HEK293 (cell line): ENCODE results near the gene VWA5A.

Source experiments
- CTCF ChIA-PET: fragments of 350-600 bp; formaldehyde crosslinking; extraction: SDS; loops from one replicate; lab custom pipeline; 2021; ENCODE audit warnings: antibody characterized with exemption; lab: Yijun Ruan, JAX
- POLR2A ChIA-PET: fragments of 300-600 bp; formaldehyde crosslinking; extraction: SDS; loops from one replicate; lab custom pipeline; 2020; ENCODE audit warnings: antibody characterized with exemption, inconsistent platforms; lab: Yijun Ruan, JAX
- H3K27ac ChIP-seq: fragments of 200-500 bp; sonication (Bioruptor generic); 2 replicates; pipeline ENCODE4 v1.5.1; 2014; ENCODE audit warnings: low read depth, low read length, control low read depth, inconsistent platforms; ENCODE audit errors: extremely low read depth
- H3K36me3 ChIP-seq, 2 experiments: fragments of 200-500 bp in 1 of 2; sonication (Bioruptor generic) in 1 of 2; 1 replicate in 1 of 2; 2 replicates in 1 of 2; pipeline ENCODE4 v1.5.1; 2014 to 2017; ENCODE audit warnings: inconsistent platforms in 2 of 2, low read length in 2 of 2; ENCODE audit not compliant: control insufficient read depth in 2 of 2, insufficient read depth in 1 of 2
- H3K4me1 ChIP-seq: fragments of 200-500 bp; sonication (Bioruptor generic); 2 replicates; pipeline ENCODE4 v1.5.1; 2014; ENCODE audit warnings: mild to moderate bottlenecking, low read length, inconsistent platforms; ENCODE audit not compliant: control insufficient read depth, insufficient read depth
- H3K4me3 ChIP-seq: 2 replicates; pipeline ENCODE4 v1.5.1; 2011; ENCODE audit warnings: low read depth, mild to moderate bottlenecking, control low read depth, low read length, moderate library complexity
- H3K9me3 ChIP-seq: fragments of 200-500 bp; sonication (Bioruptor generic); 2 replicates; pipeline ENCODE4 v1.5.1; 2014; ENCODE audit warnings: low read depth, low read length, inconsistent platforms; ENCODE audit not compliant: control insufficient read depth, insufficient read depth
- AEBP2 ChIP-seq: fragments of 450-650 bp; formaldehyde crosslinking; IDR thresholded peaks from 2 replicates; pipeline ENCODE4 v1.5.1; 2016; ENCODE audit warnings: missing biosample characterization, missing genetic modification characterization, borderline replicate concordance
- CTCF ChIP-seq: fragments of 450-650 bp; formaldehyde crosslinking; IDR thresholded peaks from 2 replicates; pipeline ENCODE4 v1.5.1; 2016; ENCODE audit warnings: missing biosample characterization, missing genetic modification characterization
- EGR2 ChIP-seq: fragments of 450-650 bp; formaldehyde crosslinking; IDR thresholded peaks from 2 replicates; pipeline ENCODE4 v1.5.1; 2016; ENCODE audit warnings: low read depth, missing biosample characterization, missing genetic modification characterization
- GLIS1 ChIP-seq: fragments of 450-650 bp; formaldehyde crosslinking; IDR thresholded peaks from 2 replicates; pipeline ENCODE4 v1.5.1; 2016; ENCODE audit warnings: missing biosample characterization, missing genetic modification characterization
- PATZ1 ChIP-seq: fragments of 450-650 bp; formaldehyde crosslinking; IDR thresholded peaks from 2 replicates; pipeline ENCODE4 v1.5.1; 2016; ENCODE audit warnings: missing biosample characterization, missing genetic modification characterization
- SP7 ChIP-seq: fragments of 450-650 bp; formaldehyde crosslinking; IDR thresholded peaks from 2 replicates; pipeline ENCODE4 v1.5.1; 2016; ENCODE audit warnings: missing biosample characterization, missing genetic modification characterization
- TRIM28 ChIP-seq: IDR thresholded peaks from 2 replicates; pipeline ENCODE4 v1.6.1; 2011; ENCODE audit warnings: low read length, control low read depth, borderline replicate concordance
- ZFP3 ChIP-seq: fragments of 450-650 bp; formaldehyde crosslinking; IDR thresholded peaks from 2 replicates; pipeline ENCODE4 v1.5.1; 2016; ENCODE audit warnings: low read depth, missing biosample characterization, missing genetic modification characterization
- ZFP69B ChIP-seq: fragments of 450-650 bp; formaldehyde crosslinking; IDR thresholded peaks from 2 replicates; pipeline ENCODE4 v1.5.1; 2016; ENCODE audit warnings: missing biosample characterization, missing genetic modification characterization
- ZNF169 ChIP-seq: fragments of 450-650 bp; formaldehyde crosslinking; IDR thresholded peaks from 2 replicates; pipeline ENCODE4 v1.5.1; 2016; ENCODE audit warnings: missing biosample characterization, missing genetic modification characterization
- ZNF184 ChIP-seq: fragments of 450-650 bp; IDR thresholded peaks from 2 replicates; pipeline ENCODE4 v1.5.1; 2018; ENCODE audit warnings: missing biosample characterization, mild to moderate bottlenecking, missing genetic modification characterization
- ZNF266 ChIP-seq: fragments of 450-650 bp; formaldehyde crosslinking; IDR thresholded peaks from 2 replicates; pipeline ENCODE4 v1.5.1; 2016; ENCODE audit warnings: missing biosample characterization, missing genetic modification characterization, low read depth
- ZNF292 ChIP-seq: fragments of 450-650 bp; formaldehyde crosslinking; IDR thresholded peaks from 2 replicates; pipeline ENCODE4 v1.5.1; 2016; ENCODE audit warnings: low read depth, missing biosample characterization, missing genetic modification characterization, borderline replicate concordance
- ZNF341 ChIP-seq: fragments of 450-650 bp; formaldehyde crosslinking; IDR thresholded peaks from 2 replicates; pipeline ENCODE4; 2016; ENCODE audit warnings: low read depth, missing biosample characterization, missing genetic modification characterization
- ZNF366 ChIP-seq: fragments of 450-650 bp; formaldehyde crosslinking; conservative IDR thresholded peaks from 2 replicates; pipeline ENCODE4 v1.5.1; 2016; ENCODE audit warnings: missing biosample characterization, missing genetic modification characterization
- ZNF391 ChIP-seq: fragments of 450-650 bp; formaldehyde crosslinking; IDR thresholded peaks from 2 replicates; pipeline ENCODE4 v1.5.1; 2016; ENCODE audit warnings: low read depth, missing biosample characterization, missing genetic modification characterization, borderline replicate concordance
- ZNF510 ChIP-seq: fragments of 450-650 bp; formaldehyde crosslinking; IDR thresholded peaks from 2 replicates; pipeline ENCODE4 v1.5.1; 2018; ENCODE audit warnings: mild to moderate bottlenecking, missing genetic modification characterization, missing biosample characterization; ENCODE audit not compliant: insufficient replicate concordance
- ZNF585B ChIP-seq: fragments of 450-650 bp; formaldehyde crosslinking; IDR thresholded peaks from 2 replicates; pipeline ENCODE4 v1.5.1; 2016; ENCODE audit warnings: missing biosample characterization, missing genetic modification characterization
- ZNF610 ChIP-seq: fragments of 450-650 bp; formaldehyde crosslinking; IDR thresholded peaks from 2 replicates; pipeline ENCODE4 v1.5.1; 2016; ENCODE audit warnings: missing biosample characterization, missing genetic modification characterization, borderline replicate concordance

VWA5A gene

GRCh38 chr11:124085997-124086846, 29.0 kb upstream of the VWA5A start:
- no peak for TF ChIP-seq GLIS1 (tag by site-specific recombination)
- TF ChIP-seq ZNF391 (tag by site-specific recombination) = no peak
- TF ChIP-seq ZNF366 (tag by site-specific recombination) = no peak
- no peak for TF ChIP-seq ZNF169 (tag by site-specific recombination)
- no peak for TF ChIP-seq ZFP3 (tag by site-specific recombination)
- no peak for TF ChIP-seq SP7 (tag by site-specific recombination)
- H3K4me3 ChIP-seq = no peak overlapping the region
- no peaks in the 10 kb centered on the region for H3K9me3 ChIP-seq
- ChIA-PET CTCF (interaction anchor here (0.6 to 1.1 kb wide), 2 partner anchors 10 to 109 kb away, joined by 4 to 7 read pairs; no protein-coding TSS in a partner anchor), POLR2A (no interaction called here)
- H3K27ac ChIP-seq = no peak overlapping the region
- no peaks in the 10 kb centered on the region for H3K4me1 ChIP-seq
- H3K36me3 ChIP-seq = no peaks in the 10 kb centered on the region

DNA sequence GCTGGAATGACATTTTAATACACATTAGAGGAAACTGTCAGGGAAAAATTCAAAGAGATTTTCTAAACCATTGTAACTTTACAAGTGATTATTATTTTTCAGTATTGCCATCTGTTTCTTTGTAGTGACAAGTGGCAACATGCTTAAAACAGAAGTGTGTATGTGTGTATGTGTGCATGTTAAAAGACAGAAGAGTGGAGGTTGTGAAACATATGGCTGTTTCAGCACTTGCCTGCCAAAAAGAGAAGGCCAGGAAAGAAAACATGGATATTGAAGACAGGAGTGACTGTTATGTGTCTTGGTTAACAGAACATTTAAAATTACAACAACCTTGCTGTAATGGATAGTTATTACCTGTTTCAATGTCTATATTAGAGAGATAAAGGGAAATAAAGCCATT, 24.3 kb upstream of the VWA5A start:
- H3K36me3 ChIP-seq = no peaks in the 10 kb centered on the region
- POLR2A ChIA-PET = no interaction called here
- no peak for TF ChIP-seq EGR2 (tag by site-specific recombination)
- no peak for TF ChIP-seq ZNF585B (tag by site-specific recombination)
- TF ChIP-seq ZNF292 (tag by site-specific recombination) = no peak
- TF ChIP-seq ZNF184 (tag by site-specific recombination) = no peak
- TF ChIP-seq ZNF610 = no peak
- no peak for TF ChIP-seq PATZ1 (tag by site-specific recombination)
- TF ChIP-seq ZFP69B (tag by site-specific recombination) = no peak
- TF ChIP-seq ZNF341 = no peak
- no peak for TF ChIP-seq CTCF (tag by site-specific recombination)
- no peak for TF ChIP-seq TRIM28
- TF ChIP-seq ZNF510 (tag by site-specific recombination) = no peak
- TF ChIP-seq ZNF266 (tag by site-specific recombination) = no peak
- no peak for TF ChIP-seq AEBP2 (tag by site-specific recombination)
- no peak overlapping the region for H3K27ac ChIP-seq
- no peak overlapping the region for H3K4me3 ChIP-seq
- H3K9me3 ChIP-seq = no peaks in the 10 kb centered on the region
- CTCF ChIA-PET = interaction anchor here (0.7 kb wide), 1 partner anchor 19 kb away, joined by 3 read pairs; no protein-coding TSS in a partner anchor
- no peaks in the 10 kb centered on the region for H3K4me1 ChIP-seq
